HepG2 (cell line): ENCODE results near the gene POU2F1.

Source experiments
- ARHGAP35 ChIP-seq: sonication (generic); formaldehyde crosslinking; IDR thresholded peaks from 2 replicates; pipeline ENCODE4 v1.9.0; 2022; ENCODE audit warnings: mild to moderate bottlenecking, inconsistent platforms, moderate library complexity, missing genetic modification reagents, borderline replicate concordance
- GABPA ChIP-seq, 2 experiments: IDR thresholded peaks; 2 replicates each; pipeline ENCODE4 v1.6.1; 2011 to 2016; ENCODE audit warnings: low read depth in 2 of 2, low read length in 1 of 2, missing biosample characterization in 1 of 2, missing genetic modification characterization in 1 of 2
- HBP1 ChIP-seq: IDR thresholded peaks from 2 replicates; pipeline ENCODE4 v1.6.1; 2016; ENCODE audit warnings: low read depth, control low read depth
- SKIL ChIP-seq: sonication (generic); formaldehyde crosslinking; IDR thresholded peaks from 2 replicates; pipeline ENCODE4 v1.8.0; 2022; ENCODE audit warnings: missing genetic modification reagents, mild to moderate bottlenecking, moderate library complexity, borderline replicate concordance

GRCh38 chr1:167210966-167211674 is 9.6 kb upstream of the POU2F1 start:
- no peak for TF ChIP-seq ARHGAP35 (CRISPR knock-in tag)
- no peak for TF ChIP-seq HBP1 (CRISPR knock-in tag)
- no peak for TF ChIP-seq SKIL (CRISPR knock-in tag)
- TF ChIP-seq GABPA (IDR thresholded peaks at IDR 0.05; ENCODE audit: low read depth, low read length) = no peak
- TF ChIP-seq GABPA (CRISPR knock-in tag; IDR thresholded peaks at IDR 0.05; ENCODE audit: low read depth) = no peak
